Measurements from ENCODE around the gene CRABP1. TPM values are rescaled to one million over a fixed set of nuclear protein-coding genes. Genes with fewer than 3 reads are reported as not detected.

The CRABP1 gene
- total and polyA plus RNA-seq, 4 donors, result 1.9 TPM; not detected in 3

DNA sequence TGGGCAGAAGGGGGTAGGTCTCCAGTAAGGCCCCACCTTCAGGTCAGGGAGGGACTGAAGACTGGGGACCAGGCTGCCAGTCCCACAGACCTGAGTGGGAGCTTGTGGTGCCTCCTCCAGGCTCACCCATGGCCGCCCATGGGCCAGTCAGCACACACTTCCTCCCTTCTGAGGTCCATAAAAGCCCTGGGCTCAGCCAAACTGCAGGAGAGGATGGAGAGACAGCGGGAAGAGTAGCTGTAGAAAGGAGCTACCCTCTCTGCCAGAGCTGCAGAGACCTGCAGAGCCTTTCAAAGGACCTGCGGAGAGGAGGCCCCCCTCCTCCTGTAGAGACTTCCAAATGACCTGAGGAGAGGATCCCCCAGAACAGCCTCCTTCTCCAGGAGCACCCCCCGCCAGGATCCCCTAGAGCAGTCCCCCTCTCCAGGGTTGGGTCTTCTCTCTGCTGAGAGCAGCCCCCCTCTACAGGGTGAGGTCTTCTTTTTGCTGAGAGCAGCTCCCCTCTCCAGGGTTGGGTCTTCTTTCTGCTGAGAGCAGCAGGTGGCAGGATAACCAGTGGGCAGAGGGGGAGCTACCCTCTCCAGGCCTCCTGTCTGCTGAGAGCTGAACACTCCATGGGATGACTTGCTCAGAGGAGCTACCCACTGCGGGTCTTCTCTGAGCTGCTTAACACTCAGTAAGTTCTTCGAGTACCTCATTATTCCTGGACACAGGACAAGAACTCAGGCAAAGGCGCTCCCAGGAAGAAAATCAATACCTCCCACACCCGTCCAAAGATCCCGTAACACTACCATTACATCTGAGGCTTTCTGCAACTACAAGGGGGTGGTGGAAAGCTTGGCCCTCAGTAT lies 35.7 kb upstream of the CRABP1 start:
- ATAC-seq (ENCODE audit: low FRiP score) (no peak), DNase-seq (no peak)
- Histone ChIP-seq H3K9me3 (ENCODE audit: control insufficient read depth, low read length) (no peaks in the 10 kb centered on the region), H3K27me3 (ENCODE audit: control insufficient read depth in 1 of 2, insufficient read depth in 2 of 2, low read length in 1 of 2) (no peaks in the 10 kb centered on the region), H3K27ac (ENCODE audit: low read depth in 1 of 2, low read length in 2 of 2) (no peak overlapping the region), H3K4me1 (ENCODE audit: control insufficient read depth in 1 of 2, insufficient read depth in 2 of 2, low read length in 2 of 2) (no peaks in the 10 kb centered on the region), H3K4me3 (ENCODE audit: low read length in 2 of 2) (no peak overlapping the region), H3K36me3 (ENCODE audit: control insufficient read depth in 1 of 2, insufficient read depth in 2 of 2, low read length in 1 of 2) (no peaks in the 10 kb centered on the region)
- intact Hi-C loops (cut with DNase I), result loop anchor here in 1 of 2 donors (10.0 kb wide), 1 partner anchor 120 kb away; no protein-coding TSS in a partner anchor
- WGBS, 2 donors, result 80 to 84% methylated on average over 9 of the region's 9 CpGs

- no peak for ATAC-seq (ENCODE audit: low FRiP score)
- no peaks in the 10 kb centered on the region for H3K4me1 ChIP-seq (ENCODE audit: control insufficient read depth in 1 of 2, insufficient read depth in 2 of 2, low read length in 2 of 2)
- no peak overlapping the region for H3K27ac ChIP-seq (ENCODE audit: low read depth in 1 of 2, low read length in 2 of 2)
- no peaks in the 10 kb centered on the region for H3K27me3 ChIP-seq (ENCODE audit: control insufficient read depth in 1 of 2, insufficient read depth in 2 of 2, low read length in 1 of 2)
- H3K36me3 ChIP-seq (ENCODE audit: control insufficient read depth in 1 of 2, insufficient read depth in 2 of 2, low read length in 1 of 2), result no peaks in the 10 kb centered on the region
- no peaks in the 10 kb centered on the region for H3K9me3 ChIP-seq (ENCODE audit: control insufficient read depth, low read length)
- no peak overlapping the region for H3K4me3 ChIP-seq (ENCODE audit: low read length in 2 of 2)
- WGBS, 2 donors, result 73 to 80% methylated on average over 3 of the region's 3 CpGs
- intact Hi-C loops (cut with DNase I), result loop anchor here in 1 of 2 donors (10.0 kb wide), 1 partner anchor 119 kb away; no protein-coding TSS in a partner anchor
- no peak for DNase-seq
Observed at GRCh38 chr15:78306176-78306774, 33.9 kb upstream of the CRABP1 start.

DNA sequence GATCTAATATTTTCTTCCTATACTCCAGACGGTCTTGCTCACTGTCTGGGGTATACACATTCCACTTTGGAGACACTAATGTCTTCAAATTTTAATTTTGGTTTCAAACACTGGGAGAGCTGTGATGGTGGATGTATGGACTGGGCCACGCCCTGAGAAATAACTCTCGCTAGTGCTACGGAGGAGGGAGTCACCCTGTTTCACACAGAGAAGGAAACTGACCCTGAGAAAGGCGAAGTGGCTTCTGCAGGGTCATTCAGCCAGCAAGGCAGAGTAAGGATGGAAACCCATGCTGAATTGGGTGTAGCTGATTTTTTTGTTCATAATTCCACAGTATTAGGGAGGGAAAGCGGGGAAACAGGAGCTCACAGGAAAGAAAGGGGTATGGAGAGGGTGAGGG lies 32.2 kb upstream of the CRABP1 start:
- H3K27ac ChIP-seq (ENCODE audit: low read depth in 1 of 2, low read length in 2 of 2), result no peak overlapping the region
- no peak overlapping the region for H3K4me3 ChIP-seq (ENCODE audit: low read length in 2 of 2)
- no peaks in the 10 kb centered on the region for H3K4me1 ChIP-seq (ENCODE audit: control insufficient read depth in 1 of 2, insufficient read depth in 2 of 2, low read length in 2 of 2)
- intact Hi-C loops (cut with DNase I), result loop anchor here in 1 of 2 donors (10.0 kb wide), 1 partner anchor 117 kb away; no protein-coding TSS in a partner anchor
- no peaks in the 10 kb centered on the region for H3K36me3 ChIP-seq (ENCODE audit: control insufficient read depth in 1 of 2, insufficient read depth in 2 of 2, low read length in 1 of 2)
- no peak for ATAC-seq (ENCODE audit: low FRiP score)
- H3K9me3 ChIP-seq (ENCODE audit: control insufficient read depth, low read length), result no peaks in the 10 kb centered on the region
- WGBS, 2 donors, result 50 to 58% methylated on average over 6 of the region's 6 CpGs
- DNase-seq, result no peak
- H3K27me3 ChIP-seq (ENCODE audit: control insufficient read depth in 1 of 2, insufficient read depth in 2 of 2, low read length in 1 of 2), result no peaks in the 10 kb centered on the region

DNA sequence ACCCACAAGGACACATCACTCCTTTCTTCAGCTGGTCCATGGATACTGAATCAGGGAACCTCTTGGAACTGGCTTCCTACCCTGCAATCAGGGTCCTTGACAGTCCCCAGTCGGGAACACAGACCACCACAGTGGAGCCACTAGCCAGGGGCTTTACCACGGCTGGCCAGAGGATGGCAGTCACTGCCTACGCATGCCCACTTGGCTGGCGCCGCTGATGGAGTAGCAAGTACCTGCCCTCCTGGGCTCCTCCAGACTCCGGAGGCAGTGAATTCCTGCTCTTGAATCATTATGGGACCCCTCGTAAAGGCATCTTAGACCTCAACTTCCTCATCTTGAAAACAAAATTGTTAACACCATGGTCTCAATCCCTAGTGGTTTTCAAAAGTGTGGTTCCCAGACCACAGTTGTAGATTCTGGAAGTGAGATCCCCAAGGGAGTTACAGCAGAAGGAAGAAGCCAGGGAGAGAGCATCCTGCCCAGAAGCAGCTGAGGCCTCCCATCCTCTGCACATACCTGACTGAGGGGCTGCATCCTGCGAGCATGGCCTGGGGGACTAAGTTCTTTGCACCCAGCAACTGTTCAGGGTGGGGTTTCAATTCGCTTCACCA lies 31.6 kb upstream of the CRABP1 start:
- no peaks in the 10 kb centered on the region for H3K9me3 ChIP-seq (ENCODE audit: control insufficient read depth, low read length)
- DNase-seq (peak in 1 of 2 donors; percentile 67), ATAC-seq (ENCODE audit: low FRiP score) (peak; percentile 69)
- intact Hi-C loops (cut with DNase I), result loop anchor here in 1 of 2 donors (10.0 kb wide), 1 partner anchor 116 kb away; no protein-coding TSS in a partner anchor
- no peak overlapping the region for H3K27ac ChIP-seq (ENCODE audit: low read depth in 1 of 2, low read length in 2 of 2)
- no peaks in the 10 kb centered on the region for H3K27me3 ChIP-seq (ENCODE audit: control insufficient read depth in 1 of 2, insufficient read depth in 2 of 2, low read length in 1 of 2)
- H3K36me3 ChIP-seq (ENCODE audit: control insufficient read depth in 1 of 2, insufficient read depth in 2 of 2, low read length in 1 of 2), result no peaks in the 10 kb centered on the region
- H3K4me3 ChIP-seq (ENCODE audit: low read length in 2 of 2), result no peak overlapping the region
- no peaks in the 10 kb centered on the region for H3K4me1 ChIP-seq (ENCODE audit: control insufficient read depth in 1 of 2, insufficient read depth in 2 of 2, low read length in 2 of 2)
- 19 to 20% methylated on average over 9 of the region's 9 CpGs for WGBS, 2 donors

DNA sequence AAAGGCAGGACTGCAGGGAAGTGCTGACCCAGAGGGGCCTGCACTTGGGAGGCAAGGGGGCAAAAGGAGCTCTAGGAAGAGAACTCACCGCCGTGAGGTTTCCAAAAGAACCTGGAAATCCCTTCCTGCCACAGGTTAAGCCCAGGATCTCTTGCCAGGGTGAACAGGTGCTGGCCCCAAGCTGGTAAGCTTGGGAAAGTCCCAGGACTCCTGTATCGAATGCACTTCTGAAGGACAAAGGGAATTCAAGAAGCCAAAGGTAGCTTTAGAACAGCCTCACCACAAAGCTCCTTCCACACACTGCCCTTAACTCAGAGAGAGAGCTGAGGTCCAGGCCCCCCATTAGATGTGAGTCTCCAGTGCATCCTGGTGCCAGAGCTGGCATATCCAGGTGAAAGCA lies 28.9 kb upstream of the CRABP1 start:
- H3K4me1 ChIP-seq (ENCODE audit: control insufficient read depth in 1 of 2, insufficient read depth in 2 of 2, low read length in 2 of 2), result no peaks in the 10 kb centered on the region
- no peak for DNase-seq
- WGBS, 2 donors, result 79 to 86% methylated on average over 3 of the region's 3 CpGs
- no peak for ATAC-seq (ENCODE audit: low FRiP score)
- no peak overlapping the region for H3K4me3 ChIP-seq (ENCODE audit: low read length in 2 of 2)
- H3K36me3 ChIP-seq (ENCODE audit: control insufficient read depth in 1 of 2, insufficient read depth in 2 of 2, low read length in 1 of 2), result no peaks in the 10 kb centered on the region
- H3K9me3 ChIP-seq (ENCODE audit: control insufficient read depth, low read length), result no peaks in the 10 kb centered on the region
- no peak overlapping the region for H3K27ac ChIP-seq (ENCODE audit: low read depth in 1 of 2, low read length in 2 of 2)
- intact Hi-C loops (cut with DNase I), result no loop called here
- no peaks in the 10 kb centered on the region for H3K27me3 ChIP-seq (ENCODE audit: control insufficient read depth in 1 of 2, insufficient read depth in 2 of 2, low read length in 1 of 2)

GRCh38 chr15:78312536-78312935 lies 27.6 kb upstream of the CRABP1 start:
- Histone ChIP-seq H3K4me1 (ENCODE audit: control insufficient read depth in 1 of 2, insufficient read depth in 2 of 2, low read length in 2 of 2) (no peaks in the 10 kb centered on the region), H3K36me3 (ENCODE audit: control insufficient read depth in 1 of 2, insufficient read depth in 2 of 2, low read length in 1 of 2) (no peaks in the 10 kb centered on the region), H3K27me3 (ENCODE audit: control insufficient read depth in 1 of 2, insufficient read depth in 2 of 2, low read length in 1 of 2) (no peaks in the 10 kb centered on the region), H3K4me3 (ENCODE audit: low read length in 2 of 2) (no peak overlapping the region), H3K27ac (ENCODE audit: low read depth in 1 of 2, low read length in 2 of 2) (no peak overlapping the region), H3K9me3 (ENCODE audit: control insufficient read depth, low read length) (no peaks in the 10 kb centered on the region)
- no peak for DNase-seq
- 59 to 66% methylated on average over 4 of the region's 4 CpGs for WGBS, 2 donors
- intact Hi-C loops (cut with DNase I), result no loop called here
- no peak for ATAC-seq (ENCODE audit: low FRiP score)

DNA sequence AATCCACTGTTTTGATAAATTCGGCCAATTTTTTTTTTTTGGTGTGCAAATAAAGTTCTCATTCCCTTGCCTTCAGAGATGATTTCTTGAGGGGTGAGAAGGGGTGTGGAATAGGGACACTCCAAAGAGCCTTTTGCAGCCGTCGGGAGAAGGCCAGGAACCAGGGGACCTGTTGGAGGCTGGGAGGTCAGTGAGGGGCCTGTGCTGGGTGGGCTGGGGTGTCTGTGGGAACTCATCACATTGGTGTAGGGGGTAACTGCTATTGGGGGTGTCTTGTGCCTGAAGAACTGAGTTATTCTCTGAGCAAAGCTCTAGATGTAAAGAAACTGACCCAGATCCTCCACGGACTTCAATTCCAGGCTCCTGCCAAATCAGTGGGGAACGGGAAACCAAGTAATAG lies 27.2 kb upstream of the CRABP1 start:
- H3K27me3 ChIP-seq (ENCODE audit: control insufficient read depth in 1 of 2, insufficient read depth in 2 of 2, low read length in 1 of 2), result no peaks in the 10 kb centered on the region
- H3K27ac ChIP-seq (ENCODE audit: low read depth in 1 of 2, low read length in 2 of 2), result no peak overlapping the region
- intact Hi-C loops (cut with DNase I), result no loop called here
- H3K9me3 ChIP-seq (ENCODE audit: control insufficient read depth, low read length), result no peaks in the 10 kb centered on the region
- DNase-seq (no peak), ATAC-seq (ENCODE audit: low FRiP score) (no peak)
- H3K4me3 ChIP-seq (ENCODE audit: low read length in 2 of 2), result no peak overlapping the region
- 72% methylated on average over 5 of the region's 5 CpGs for WGBS, 2 donors
- H3K36me3 ChIP-seq (ENCODE audit: control insufficient read depth in 1 of 2, insufficient read depth in 2 of 2, low read length in 1 of 2), result no peaks in the 10 kb centered on the region
- H3K4me1 ChIP-seq (ENCODE audit: control insufficient read depth in 1 of 2, insufficient read depth in 2 of 2, low read length in 2 of 2), result no peaks in the 10 kb centered on the region

- Histone ChIP-seq H3K4me1 (ENCODE audit: control insufficient read depth in 1 of 2, insufficient read depth in 2 of 2, low read length in 2 of 2) (no peaks in the 10 kb centered on the region), H3K36me3 (ENCODE audit: control insufficient read depth in 1 of 2, insufficient read depth in 2 of 2, low read length in 1 of 2) (no peaks in the 10 kb centered on the region), H3K4me3 (ENCODE audit: low read length in 2 of 2) (no peak overlapping the region), H3K27ac (ENCODE audit: low read depth in 1 of 2, low read length in 2 of 2) (no peak overlapping the region), H3K9me3 (ENCODE audit: control insufficient read depth, low read length) (no peaks in the 10 kb centered on the region), H3K27me3 (ENCODE audit: control insufficient read depth in 1 of 2, insufficient read depth in 2 of 2, low read length in 1 of 2) (no peaks in the 10 kb centered on the region)
- no peak for ATAC-seq (ENCODE audit: low FRiP score)
- intact Hi-C loops (cut with DNase I), result no loop called here
- peak in 1 of 2 donors; percentile 3 for DNase-seq
- WGBS, 2 donors, result 72 to 73% methylated on average over 8 of the region's 8 CpGs
Observed at GRCh38 chr15:78313383-78313782, 26.8 kb upstream of the CRABP1 start.

All from aorta (tissue), 5 donors.